ENCODE measurements around the gene OSBPL5.

Gene OSBPL5

GRCh38 chr11:3093281-3094191, 71.6 kb downstream of the OSBPL5 start:
- TF ChIP-seq CTCF (IDR thresholded peaks at IDR 0.05; ENCODE audit: low read depth, low read length), result no peak
- H3K4me3 ChIP-seq (ENCODE audit: low read depth, low read length), result no peak overlapping the region

DNA sequence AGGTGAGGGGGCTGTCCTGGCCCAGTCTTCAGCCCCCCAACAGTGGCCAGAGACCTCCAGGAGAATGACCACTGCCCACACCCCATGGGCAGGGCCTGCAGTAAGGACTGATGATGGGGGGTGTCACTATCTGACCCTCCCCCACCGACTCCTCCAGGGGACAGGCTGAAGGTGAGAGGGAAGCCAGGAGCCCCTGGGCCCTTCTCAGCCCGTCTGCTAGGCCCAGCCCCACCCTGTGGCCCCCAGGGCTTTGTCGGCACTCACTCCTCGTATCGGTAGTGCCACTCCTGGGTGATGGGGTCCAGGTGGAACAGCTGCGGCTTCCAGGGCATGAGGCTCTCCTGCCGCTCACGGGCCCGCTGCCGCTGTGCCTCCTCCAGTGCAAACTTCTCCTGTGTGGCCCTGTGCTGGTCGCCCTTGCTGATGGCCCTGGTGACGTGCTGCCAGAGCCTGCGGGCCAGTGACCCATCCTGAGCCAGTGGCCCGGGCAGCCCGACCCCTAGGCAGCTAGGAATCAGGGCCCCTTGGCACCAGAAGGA, 72.4 kb downstream of the OSBPL5 start:
- no peak overlapping the region for H3K4me3 ChIP-seq (ENCODE audit: low read depth, low read length)

DNA sequence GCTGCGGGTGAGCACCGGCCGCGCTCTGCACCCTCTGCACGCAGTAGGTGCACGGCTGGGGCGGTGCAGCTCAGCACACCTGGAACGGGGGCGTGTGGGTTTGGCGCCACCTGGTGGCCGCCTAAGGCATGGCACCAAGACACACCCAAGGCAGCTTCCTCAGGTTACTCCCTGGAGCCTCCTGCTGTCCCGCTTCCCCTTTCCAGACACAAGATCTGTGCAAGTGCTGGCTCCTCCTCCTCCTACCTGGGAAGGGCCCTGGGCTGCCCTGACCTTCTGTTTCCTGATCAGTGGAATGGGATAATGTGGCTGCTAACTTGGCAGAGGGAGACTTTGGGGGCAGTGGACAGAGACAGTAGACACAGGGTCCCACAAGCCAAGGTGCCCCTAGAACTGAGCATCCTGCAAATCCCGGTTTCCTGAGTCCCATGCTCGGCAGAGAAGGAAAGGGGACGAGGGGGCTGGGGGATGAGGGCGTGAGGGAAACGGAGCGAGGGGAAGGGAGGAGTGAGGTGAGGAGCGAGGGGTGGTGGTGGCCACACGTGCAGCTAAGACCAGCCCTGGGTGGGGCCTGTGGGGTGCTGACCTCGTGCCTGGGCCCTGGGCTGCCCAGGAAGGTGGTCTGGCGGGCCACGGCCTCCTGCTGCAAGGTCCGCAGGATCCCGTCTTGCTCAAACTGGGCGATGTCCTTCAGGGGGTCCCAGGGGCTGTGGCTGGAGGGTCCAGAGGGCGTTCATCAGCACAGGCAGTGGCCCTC, 73.1 kb downstream of the OSBPL5 start:
- H3K4me3 ChIP-seq (ENCODE audit: low read depth, low read length), result no peak overlapping the region
- TF ChIP-seq CTCF (IDR thresholded peaks at IDR 0.05; ENCODE audit: low read depth, low read length), result peak; percentile 98

More for the DNA sequence above, 72.4 kb downstream of the OSBPL5 start:
- TF ChIP-seq CTCF (IDR thresholded peaks at IDR 0.05; ENCODE audit: low read depth, low read length), result no peak

DNA sequence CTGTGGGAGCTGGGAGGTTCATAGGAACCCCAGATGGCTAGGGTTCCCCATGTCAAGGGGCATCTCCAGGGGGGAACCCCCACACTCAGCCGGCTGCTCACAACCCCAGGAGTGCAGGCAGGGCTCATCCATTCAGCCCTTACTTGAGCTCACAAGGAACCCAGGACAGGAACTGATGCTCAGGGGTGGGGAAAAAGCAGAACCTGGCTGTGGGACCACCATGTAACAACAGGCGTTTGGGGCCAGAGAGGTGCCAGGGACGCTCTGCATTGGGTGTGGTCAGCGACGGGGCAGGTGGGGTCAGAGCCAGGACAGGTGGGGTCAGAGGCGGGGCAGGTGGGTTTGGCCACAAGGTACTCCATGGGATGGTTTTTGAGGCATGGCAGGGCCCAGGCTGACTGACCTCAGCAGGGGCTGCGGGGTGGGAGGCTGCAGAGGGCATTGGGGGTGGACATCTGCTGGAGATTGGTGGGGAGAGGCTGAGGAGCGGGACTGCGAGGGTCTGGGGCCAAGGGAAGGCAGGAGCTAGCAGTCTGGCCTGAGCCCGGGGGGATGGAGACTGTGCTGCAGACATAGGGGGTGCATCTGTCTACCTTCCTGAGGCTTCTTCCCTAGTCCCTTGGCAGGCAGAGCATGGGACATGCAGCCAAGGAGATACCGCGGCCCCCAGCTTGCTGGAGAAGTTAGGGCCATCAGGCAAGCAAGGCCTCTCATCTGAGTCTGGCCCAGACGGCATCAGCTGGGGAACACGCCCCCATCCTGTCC, 73.8 kb downstream of the OSBPL5 start:
- TF ChIP-seq CTCF (IDR thresholded peaks at IDR 0.05; ENCODE audit: low read depth, low read length), result no peak
- H3K4me3 ChIP-seq (ENCODE audit: low read depth, low read length), result no peak overlapping the region

DNA sequence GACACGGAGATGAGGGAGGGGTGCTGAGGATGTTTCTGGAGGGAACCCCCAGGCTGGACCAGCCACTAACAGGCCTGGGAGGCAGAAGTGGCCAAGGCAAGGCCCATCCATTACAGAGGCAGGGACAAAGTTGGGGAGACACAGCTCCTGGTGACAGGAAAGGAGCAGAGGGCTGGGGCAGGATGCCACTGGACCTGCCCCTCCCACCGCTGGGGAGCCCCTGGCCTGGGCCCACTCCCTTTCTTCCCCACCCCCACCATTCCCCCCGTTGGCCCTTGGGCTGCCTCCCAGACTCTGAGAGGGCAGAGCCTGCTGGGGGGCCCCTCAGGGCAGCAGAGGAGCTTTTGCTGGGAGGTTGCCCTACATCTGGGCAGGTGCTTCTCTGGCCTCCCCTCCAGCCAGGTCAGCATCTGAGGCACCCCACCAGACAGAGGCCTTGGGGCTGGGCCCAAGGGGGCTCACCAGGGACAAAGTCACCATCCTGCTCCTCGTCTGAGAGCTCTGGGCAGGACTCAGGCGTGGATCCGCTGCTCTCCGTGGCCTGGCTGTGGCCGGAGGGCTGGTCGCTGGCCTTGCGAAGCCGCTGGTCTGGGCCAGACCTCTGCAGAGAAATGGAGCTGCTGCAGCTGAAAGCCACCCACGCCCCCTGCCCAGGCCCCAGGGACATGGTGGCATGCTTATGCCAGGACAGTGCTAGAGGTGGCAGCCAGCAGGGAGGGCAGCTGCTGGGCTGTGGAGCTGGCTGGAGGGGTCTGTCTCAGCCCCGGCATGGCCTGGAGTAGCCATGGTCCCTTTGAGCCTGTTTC, 74.8 kb downstream of the OSBPL5 start:
- H3K4me3 ChIP-seq (ENCODE audit: low read depth, low read length), result no peak overlapping the region
- no peak for TF ChIP-seq CTCF (IDR thresholded peaks at IDR 0.05; ENCODE audit: low read depth, low read length)

DNA sequence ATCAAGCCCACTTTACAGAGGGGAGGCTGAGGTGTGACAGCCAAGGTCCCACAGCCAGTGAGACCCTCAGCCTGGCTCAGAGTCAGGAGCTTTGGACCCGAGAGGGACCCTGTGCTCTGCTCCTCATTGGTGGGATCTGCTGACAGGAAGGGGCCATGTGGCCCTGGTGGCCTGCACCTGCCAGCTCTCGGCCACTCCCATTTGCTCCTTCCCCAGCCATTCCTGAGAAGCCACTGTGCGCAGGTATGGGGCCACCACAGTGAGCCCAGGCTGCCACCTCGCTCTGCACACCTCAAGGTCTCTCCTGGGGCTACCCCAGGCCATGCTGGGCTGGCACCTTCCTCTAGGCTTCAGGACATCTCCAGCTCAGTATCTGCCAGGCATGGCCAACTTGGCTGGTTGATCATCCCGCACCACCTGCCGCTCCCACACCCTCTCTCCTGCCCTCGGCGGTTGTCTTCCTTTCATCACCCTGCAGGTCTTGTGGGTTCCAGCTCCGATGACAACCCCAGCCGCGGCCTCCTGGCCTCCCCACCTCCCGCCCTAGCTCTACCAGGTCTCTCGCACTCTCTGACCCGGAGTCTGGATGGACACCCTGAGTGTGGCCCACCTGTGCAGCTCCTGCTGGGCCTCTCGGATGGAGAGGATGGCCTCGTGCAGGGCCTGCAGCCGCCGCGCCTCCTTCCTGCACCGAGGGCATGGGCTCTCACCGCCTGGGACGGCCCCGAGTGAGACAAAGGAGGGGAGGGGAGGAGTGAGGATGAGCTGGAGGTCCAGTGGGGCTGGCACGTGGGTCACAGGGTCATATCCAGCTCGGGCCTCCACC, 75.7 kb downstream of the OSBPL5 start:
- no peak for TF ChIP-seq CTCF (IDR thresholded peaks at IDR 0.05; ENCODE audit: low read depth, low read length)
- H3K4me3 ChIP-seq (ENCODE audit: low read depth, low read length), result no peak overlapping the region
